ENCODE results near the gene TUBB1.
"Not testable (repeated sequence)": the region's sequence is repeated elsewhere in the genome, so short reads cannot be mapped to it uniquely, and the experiment has no call there.

The TUBB1 gene

GRCh38 chr20:59006864-59007664, 12.2 kb upstream of the TUBB1 start, which contains the start of gene CTSZ:
CTSZ (minus strand) TSS chr20:59007254; CDS start chr20:59007128, 126 bp downstream.
- Histone ChIP-seq H3K9me3 (ENCODE audit: control insufficient read depth, insufficient read depth, low read length) (no peaks in the 10 kb centered on the region), H3K27me3 (ENCODE audit: control insufficient read depth, insufficient read depth, low read length) (peaks cover 20% of the 10 kb centered on the region), H3K4me3 (ENCODE audit: low read depth, low read length) (peak within 1 kb of the TSS; percentile 70), H3K9ac (ENCODE audit: low read depth, low read length) (peak within 1 kb of the TSS; percentile 42), H3K36me3 (ENCODE audit: control insufficient read depth, insufficient read depth, low read length) (no peaks in the 10 kb centered on the region), H3K27ac (ENCODE audit: low read depth, low read length) (no peak within 1 kb of the TSS), H3K4me1 (ENCODE audit: control insufficient read depth, insufficient read depth, low read length) (peaks cover 17% of the 10 kb centered on the region)

- H3K4me1 ChIP-seq (ENCODE audit: control insufficient read depth, insufficient read depth, low read length), result peaks cover 17% of the 10 kb centered on the region
Measured at GRCh38 chr20:59007665-59008511, 11.3 kb upstream of the TUBB1 start.

GRCh38 chr20:59008715-59009336, 10.4 kb upstream of the TUBB1 start:
- Histone ChIP-seq H3K9ac (ENCODE audit: low read depth, low read length) (no peak overlapping the region), H3K27me3 (ENCODE audit: control insufficient read depth, insufficient read depth, low read length) (peaks cover 20% of the 10 kb centered on the region), H3K9me3 (ENCODE audit: control insufficient read depth, insufficient read depth, low read length) (no peaks in the 10 kb centered on the region), H3K4me1 (ENCODE audit: control insufficient read depth, insufficient read depth, low read length) (peaks cover 17% of the 10 kb centered on the region), H3K27ac (ENCODE audit: low read depth, low read length) (no peak overlapping the region), H3K4me3 (ENCODE audit: low read depth, low read length) (no peak overlapping the region), H3K36me3 (ENCODE audit: control insufficient read depth, insufficient read depth, low read length) (no peaks in the 10 kb centered on the region)

More at GRCh38 chr20:59007665-59008511, 11.3 kb upstream of the TUBB1 start:
- Histone ChIP-seq H3K9me3 (ENCODE audit: control insufficient read depth, insufficient read depth, low read length) (no peaks in the 10 kb centered on the region), H3K4me3 (ENCODE audit: low read depth, low read length) (peak overlapping the region; percentile 70; the same call in 1 of the 2 replicates), H3K36me3 (ENCODE audit: control insufficient read depth, insufficient read depth, low read length) (no peaks in the 10 kb centered on the region), H3K27me3 (ENCODE audit: control insufficient read depth, insufficient read depth, low read length) (peaks cover 20% of the 10 kb centered on the region), H3K9ac (ENCODE audit: low read depth, low read length) (no peak overlapping the region), H3K27ac (ENCODE audit: low read depth, low read length) (no peak overlapping the region)

GRCh38 chr20:59010321-59010994, 8.8 kb upstream of the TUBB1 start:
- H3K36me3 ChIP-seq (ENCODE audit: control insufficient read depth, insufficient read depth, low read length), result no peaks in the 10 kb centered on the region
- no peak overlapping the region for H3K4me3 ChIP-seq (ENCODE audit: low read depth, low read length)
- H3K27ac ChIP-seq (ENCODE audit: low read depth, low read length), result no peak overlapping the region
- peaks cover 20% of the 10 kb centered on the region for H3K27me3 ChIP-seq (ENCODE audit: control insufficient read depth, insufficient read depth, low read length)
- no peaks in the 10 kb centered on the region for H3K9me3 ChIP-seq (ENCODE audit: control insufficient read depth, insufficient read depth, low read length)
- peaks cover 17% of the 10 kb centered on the region for H3K4me1 ChIP-seq (ENCODE audit: control insufficient read depth, insufficient read depth, low read length)
- no peak overlapping the region for H3K9ac ChIP-seq (ENCODE audit: low read depth, low read length)

- Histone ChIP-seq H3K9me3 (ENCODE audit: control insufficient read depth, insufficient read depth, low read length) (no peaks in the 10 kb centered on the region), H3K4me3 (ENCODE audit: low read depth, low read length) (no peak overlapping the region), H3K4me1 (ENCODE audit: control insufficient read depth, insufficient read depth, low read length) (peaks cover 16% of the 10 kb centered on the region), H3K27me3 (ENCODE audit: control insufficient read depth, insufficient read depth, low read length) (peaks cover 20% of the 10 kb centered on the region), H3K9ac (ENCODE audit: low read depth, low read length) (no peak overlapping the region), H3K27ac (ENCODE audit: low read depth, low read length) (no peak overlapping the region), H3K36me3 (ENCODE audit: control insufficient read depth, insufficient read depth, low read length) (no peaks in the 10 kb centered on the region)
Measured at GRCh38 chr20:59010995-59011873, 8.0 kb upstream of the TUBB1 start.

- Histone ChIP-seq H3K27me3 (ENCODE audit: control insufficient read depth, insufficient read depth, low read length) (peaks cover 20% of the 10 kb centered on the region), H3K4me1 (ENCODE audit: control insufficient read depth, insufficient read depth, low read length) (peaks cover 11% of the 10 kb centered on the region; the same call in 1 of the 2 replicates)
- not testable (repeated sequence) for H3K9ac ChIP-seq (ENCODE audit: low read depth, low read length); H3K9me3 ChIP-seq (ENCODE audit: control insufficient read depth, insufficient read depth, low read length); H3K36me3 ChIP-seq (ENCODE audit: control insufficient read depth, insufficient read depth, low read length); H3K27ac ChIP-seq (ENCODE audit: low read depth, low read length); H3K4me3 ChIP-seq (ENCODE audit: low read depth, low read length)
Measured at GRCh38 chr20:59011874-59012157, 7.4 kb upstream of the TUBB1 start.

- Histone ChIP-seq H3K4me1 (ENCODE audit: control insufficient read depth, insufficient read depth, low read length) (peaks cover 6% of the 10 kb centered on the region; the same call in 1 of the 2 replicates), H3K27ac (ENCODE audit: low read depth, low read length) (no peak overlapping the region), H3K27me3 (ENCODE audit: control insufficient read depth, insufficient read depth, low read length) (peaks cover 11% of the 10 kb centered on the region), H3K9ac (ENCODE audit: low read depth, low read length) (no peak overlapping the region), H3K9me3 (ENCODE audit: control insufficient read depth, insufficient read depth, low read length) (no peaks in the 10 kb centered on the region), H3K4me3 (ENCODE audit: low read depth, low read length) (no peak overlapping the region), H3K36me3 (ENCODE audit: control insufficient read depth, insufficient read depth, low read length) (no peaks in the 10 kb centered on the region)
Measured at GRCh38 chr20:59013031-59013951, 5.9 kb upstream of the TUBB1 start.

GRCh38 chr20:59013959-59014608, 5.1 kb upstream of the TUBB1 start:
- no peak overlapping the region for H3K9ac ChIP-seq (ENCODE audit: low read depth, low read length)

More at GRCh38 chr20:59013959-59014608, 5.1 kb upstream of the TUBB1 start:
- Histone ChIP-seq H3K27ac (ENCODE audit: low read depth, low read length) (no peak overlapping the region), H3K27me3 (ENCODE audit: control insufficient read depth, insufficient read depth, low read length) (peaks cover 3% of the 10 kb centered on the region; the same call in 1 of the 2 replicates), H3K4me1 (ENCODE audit: control insufficient read depth, insufficient read depth, low read length) (peaks cover 6% of the 10 kb centered on the region; the same call in 1 of the 2 replicates), H3K36me3 (ENCODE audit: control insufficient read depth, insufficient read depth, low read length) (no peaks in the 10 kb centered on the region), H3K9me3 (ENCODE audit: control insufficient read depth, insufficient read depth, low read length) (no peaks in the 10 kb centered on the region), H3K4me3 (ENCODE audit: low read depth, low read length) (no peak overlapping the region)

All from HUES48 (cell line).